Left lung (tissue), 10 donors: Measurements from ENCODE around the gene ATP23. TPM values are rescaled to one million over a fixed set of nuclear protein-coding genes. Genes with fewer than 3 reads are reported as not detected.

Experiments
- ATAC-seq: fragments of 200-7000 bp; cut with Tn5 transposase; one replicate; pipeline ENCODE4 v1.9.1; 2020; ENCODE audit warnings: moderate library complexity
- DNase-seq, 4 donors: peaks; one replicate each; pipeline ENCODE4 v3.0.0-alpha.2; 2013 to 2020
- H3K27ac ChIP-seq, 2 donors: fragments of 200-600 bp; sonication (generic) in 1 of 2; one replicate each; pipeline versions ENCODE4 v1.5.0 to v1.8.0; 2020 to 2021
- H3K27me3 ChIP-seq, 2 donors: fragments of 200-600 bp; sonication (generic) in 1 of 2; one replicate each; pipeline versions ENCODE4 v1.5.0 to v1.8.0; 2020 to 2021
- H3K36me3 ChIP-seq, 2 donors: fragments of 200-600 bp; sonication (generic) in 1 of 2; one replicate each; pipeline versions ENCODE4 v1.5.0 to v1.8.0; 2020 to 2021
- H3K4me1 ChIP-seq, 2 donors: fragments of 200-600 bp; one replicate each; pipeline ENCODE4 v1.8.0; 2021
- H3K4me3 ChIP-seq, 2 donors: fragments of 200-600 bp; sonication (generic) in 1 of 2; one replicate each; pipeline versions ENCODE4 v1.5.0 to v1.8.0; 2020 to 2021; ENCODE audit warnings: mild to moderate bottlenecking in 1 of 2
- H3K9me3 ChIP-seq, 2 donors: fragments of 200-600 bp; sonication (generic) in 1 of 2; one replicate each; pipeline versions ENCODE4 v1.5.0 to v1.8.0; 2020 to 2021
- CTCF ChIP-seq, 2 donors: fragments of 200-600 bp; sonication (generic) in 1 of 2; IDR thresholded peaks; one replicate each; pipeline versions ENCODE4 v1.5.0 to v1.8.0; 2021; ENCODE audit warnings: antibody characterized with exemption in 2 of 2
- intact Hi-C, 2 donors: fragments of 100-400 bp; cut with DNase I; formaldehyde crosslinking; loops; one replicate each; pipeline versions ENCODE4 v1.11.2 to v1.14.2; 2022
- polyA plus RNA-seq, 6 donors: library from polyadenylated mRNA; unstranded; fragments of 120-200 nt; gene quantifications; one replicate each; pipeline ENCODE4 v1.2.1, GENCODE V29; 2013; ENCODE audit not compliant: insufficient read length in 6 of 6
- total RNA-seq, 2 donors: library from RNA; stranded (reverse); fragmentation: NEBNext Ultra II Directional; extraction: Animal tissue kit (Norgen Biotek cat#: 25700); gene quantifications; one replicate each; pipeline ENCODE4 v1.2.1, GENCODE V29; 2021
- donor health status: DM: no; HTN: yes; CAD: no.
- donor health status: DM: no; HTN: no; CAD: no.

Gene ATP23
- total and polyA plus RNA-seq, 8 donors = 6.1 to 14.1 (median 9.1) TPM

GRCh38 chr12:57952766-57953165 lies 11.4 kb downstream of the ATP23 start:
- H3K27ac ChIP-seq = no peak overlapping the region
- no peaks in the 10 kb centered on the region for H3K27me3 ChIP-seq
- H3K4me1 ChIP-seq = no peaks in the 10 kb centered on the region
- no peak for TF ChIP-seq CTCF (IDR thresholded peaks at IDR 0.05)
- peaks cover 0 to 66% of the 10 kb centered on the region in 2 donors for H3K36me3 ChIP-seq
- ATAC-seq = no peak
- H3K4me3 ChIP-seq = no peak overlapping the region
- intact Hi-C loops = no loop called here
- DNase-seq = no peak
- no peaks in the 10 kb centered on the region for H3K9me3 ChIP-seq

GRCh38 chr12:57954768-57955167 lies 13.4 kb downstream of the ATP23 start:
- DNase-seq (no peak), ATAC-seq (no peak)
- Histone ChIP-seq H3K36me3 (peaks cover 0 to 71% of the 10 kb centered on the region in 2 donors), H3K27me3 (no peaks in the 10 kb centered on the region), H3K4me3 (no peak overlapping the region), H3K9me3 (peaks cover 0 to 6% of the 10 kb centered on the region in 2 donors), H3K4me1 (no peaks in the 10 kb centered on the region), H3K27ac (no peak overlapping the region)
- intact Hi-C loops = no loop called here
- TF ChIP-seq CTCF (IDR thresholded peaks at IDR 0.05) = no peak

- no peaks in the 10 kb centered on the region for H3K27me3 ChIP-seq
- DNase-seq = no peak
Measured at GRCh38 chr12:57958061-57958657, 16.8 kb downstream of the ATP23 start.

GRCh38 chr12:57964421-57964820 lies 23.1 kb downstream of the ATP23 start:
- no peak overlapping the region for H3K4me3 ChIP-seq
- H3K9me3 ChIP-seq = peaks cover 0 to 55% of the 10 kb centered on the region in 2 donors
- no peaks in the 10 kb centered on the region for H3K36me3 ChIP-seq
- no peak overlapping the region for H3K27ac ChIP-seq
- DNase-seq (no peak), ATAC-seq (no peak)
- intact Hi-C loops = no loop called here
- H3K27me3 ChIP-seq = no peaks in the 10 kb centered on the region
- TF ChIP-seq CTCF (IDR thresholded peaks at IDR 0.05) = no peak
- no peaks in the 10 kb centered on the region for H3K4me1 ChIP-seq

More at GRCh38 chr12:57958061-57958657, 16.8 kb downstream of the ATP23 start:
- no peak for TF ChIP-seq CTCF (IDR thresholded peaks at IDR 0.05)
- Histone ChIP-seq H3K27ac (no peak overlapping the region), H3K36me3 (peaks cover 0 to 44% of the 10 kb centered on the region in 2 donors), H3K9me3 (peaks cover 0 to 31% of the 10 kb centered on the region in 2 donors), H3K4me3 (no peak overlapping the region), H3K4me1 (no peaks in the 10 kb centered on the region)
- no peak for ATAC-seq
- intact Hi-C loops = no loop called here

GRCh38 chr12:57965766-57966165 lies 24.4 kb downstream of the ATP23 start:
- ATAC-seq (no peak), DNase-seq (no peak)
- TF ChIP-seq CTCF (IDR thresholded peaks at IDR 0.05) = no peak
- Histone ChIP-seq H3K4me1 (no peaks in the 10 kb centered on the region), H3K27me3 (no peaks in the 10 kb centered on the region), H3K9me3 (peaks cover 0 to 46% of the 10 kb centered on the region in 2 donors), H3K36me3 (no peaks in the 10 kb centered on the region), H3K4me3 (no peak overlapping the region), H3K27ac (no peak overlapping the region)
- intact Hi-C loops = no loop called here
